NCI-H1694 (cell line): ENCODE data around the gene PGRMC1.
A peak's percentile ranks its signal among the peaks of the same experiment; 100 is the strongest.
"Not testable (repeated sequence)": the region's sequence is repeated elsewhere in the genome, so short reads cannot be mapped to it uniquely, and the experiment has no call there.

Experiments used
- DNase-seq: peaks from one replicate; lab custom pipeline; 2025; lab: John Stamatoyannopoulos, UW

Gene PGRMC1

GRCh38 chrX:119235872-119236622, at the start of gene PGRMC1:
Gene PGRMC1 (plus strand): TSS chrX:119236285. CDS start chrX:119236364, 79 bp downstream.
- peak; percentile 59 for DNase-seq

- DNase-seq = no peak
Observed at GRCh38 chrX:119186763-119187162, 49.3 kb upstream of the PGRMC1 start.

GRCh38 chrX:119187298-119187697, 48.8 kb upstream of the PGRMC1 start:
- DNase-seq = no peak

- no peak for DNase-seq
Observed at GRCh38 chrX:119189115-119189514, 47.0 kb upstream of the PGRMC1 start.

- no peak for DNase-seq
Observed at GRCh38 chrX:119189595-119189994, 46.5 kb upstream of the PGRMC1 start.

- no peak for DNase-seq
Observed at GRCh38 chrX:119190091-119190681, 45.9 kb upstream of the PGRMC1 start.

GRCh38 chrX:119190831-119191230, 45.3 kb upstream of the PGRMC1 start:
- no peak for DNase-seq

GRCh38 chrX:119194621-119195020, 41.5 kb upstream of the PGRMC1 start:
- no peak for DNase-seq

- no peak for DNase-seq
Observed at GRCh38 chrX:119201570-119201969, 34.5 kb upstream of the PGRMC1 start.

GRCh38 chrX:119206203-119206602, 29.9 kb upstream of the PGRMC1 start:
- DNase-seq = no peak

GRCh38 chrX:119207483-119207882, 28.6 kb upstream of the PGRMC1 start:
- DNase-seq = not testable (repeated sequence)

GRCh38 chrX:119208401-119209057, 27.6 kb upstream of the PGRMC1 start:
- no peak for DNase-seq

GRCh38 chrX:119210931-119211648, 25.0 kb upstream of the PGRMC1 start:
- not testable (repeated sequence) for DNase-seq

- DNase-seq = no peak
Observed at GRCh38 chrX:119211649-119212014, 24.5 kb upstream of the PGRMC1 start.

- no peak for DNase-seq
Observed at GRCh38 chrX:119218198-119218597, 17.9 kb upstream of the PGRMC1 start.

- no peak for DNase-seq
Observed at GRCh38 chrX:119222932-119223331, 13.2 kb upstream of the PGRMC1 start.

GRCh38 chrX:119223783-119224182, 12.3 kb upstream of the PGRMC1 start:
- DNase-seq = no peak

GRCh38 chrX:119226446-119226845, 9.6 kb upstream of the PGRMC1 start:
- no peak for DNase-seq

GRCh38 chrX:119228512-119229252, 7.4 kb upstream of the PGRMC1 start:
- no peak for DNase-seq

- no peak for DNase-seq
Observed at GRCh38 chrX:119229253-119229615, 6.9 kb upstream of the PGRMC1 start.

GRCh38 chrX:119230850-119231249, 5.2 kb upstream of the PGRMC1 start:
- no peak for DNase-seq

GRCh38 chrX:119231936-119232445, 4.1 kb upstream of the PGRMC1 start:
- no peak for DNase-seq
